Neural cell (in vitro differentiated cells): ENCODE data around the gene RHOA. TPM values are rescaled to one million over a fixed set of nuclear protein-coding genes. Genes with fewer than 3 reads are reported as not detected.

Source experiments
- H2AFZ ChIP-seq: fragments of 200-600, 300-800 bp; sonication (generic), shearing (Covaris generic); 2 replicates; pipeline ENCODE4 v1.6.0; 2014; ENCODE audit warnings: low read depth, mild to moderate bottlenecking, antibody characterized with exemption, low read length, moderate library complexity
- H3F3A ChIP-seq: fragments of 200-600 bp; shearing (Covaris generic); 2 replicates; pipeline ENCODE4 v1.6.1; 2016; ENCODE audit warnings: mild to moderate bottlenecking, moderate library complexity, mixed read lengths, antibody characterized with exemption, low read length; ENCODE audit not compliant: insufficient read depth, poor library complexity, severe bottlenecking
- H3K27ac ChIP-seq: fragments of 200-600, 300-800 bp; sonication (generic), shearing (Covaris generic); 2 replicates; pipeline ENCODE4 v1.5.1; 2014; ENCODE audit warnings: mild to moderate bottlenecking, low read length, moderate library complexity
- H3K27me3 ChIP-seq: fragments of 300-800, 200-600 bp; sonication (generic), shearing (Covaris generic); 2 replicates; pipeline ENCODE4 v1.6.0; 2014; ENCODE audit warnings: mild to moderate bottlenecking, low read depth, low read length, moderate library complexity; ENCODE audit not compliant: insufficient read depth
- H3K36me3 ChIP-seq: fragments of 300-800, 200-600 bp; sonication (generic), shearing (Covaris generic); 2 replicates; pipeline ENCODE4 v1.5.1; 2014; ENCODE audit warnings: mild to moderate bottlenecking, antibody characterized with exemption, low read length, moderate library complexity; ENCODE audit not compliant: insufficient read depth
- H3K4me2 ChIP-seq: fragments of 300-800, 200-600 bp; sonication (generic), shearing (Covaris generic); 2 replicates; pipeline ENCODE4 v1.6.0; 2014; ENCODE audit warnings: mild to moderate bottlenecking, low read length
- H3K4me3 ChIP-seq: fragments of 300-800, 200-600 bp; sonication (generic), shearing (Covaris generic); 2 replicates; pipeline ENCODE4 v1.5.1; 2014; ENCODE audit warnings: mild to moderate bottlenecking, low read length, moderate library complexity
- H3K79me2 ChIP-seq: fragments of 200-600 bp; shearing (Covaris generic); replicated peaks from 2 replicates; pipeline ENCODE4 v1.6.0; 2014; ENCODE audit warnings: mild to moderate bottlenecking, low read length, moderate library complexity; ENCODE audit not compliant: insufficient read depth
- H3K9ac ChIP-seq: fragments of 300-800, 200-600 bp; sonication (generic), shearing (Covaris generic); 2 replicates; pipeline ENCODE4 v1.6.1; 2016; ENCODE audit warnings: mild to moderate bottlenecking, low read length, mixed read lengths
- H3K9me2 ChIP-seq: fragments of 200-600 bp; shearing (Covaris generic); 2 replicates; pipeline ENCODE4 v1.6.1; 2016; ENCODE audit warnings: mild to moderate bottlenecking, low read length, mixed read lengths; ENCODE audit not compliant: insufficient read depth
- H3K9me3 ChIP-seq: fragments of 200-600, 300-800 bp; sonication (generic), shearing (Covaris generic); 2 replicates; pipeline ENCODE4 v1.6.1; 2016; ENCODE audit warnings: mild to moderate bottlenecking, mixed run types, low read length, moderate library complexity, mixed read lengths
- H4K20me1 ChIP-seq: fragments of 200-600 bp; shearing (Covaris generic); 2 replicates; pipeline ENCODE4 v1.6.1; 2016; ENCODE audit warnings: mild to moderate bottlenecking, mixed run types; ENCODE audit not compliant: insufficient read depth
- EP300 ChIP-seq: fragments of 450-650 bp; conservative IDR thresholded peaks from 2 replicates; pipeline ENCODE4 v1.6.1; 2014; ENCODE audit warnings: antibody characterized with exemption, mild to moderate bottlenecking, moderate library complexity; ENCODE audit not compliant: poor library complexity, severe bottlenecking
- EZH2 ChIP-seq: fragments of 200-600, 300-800 bp; shearing (Covaris generic), sonication (generic); IDR thresholded peaks from 2 replicates; pipeline ENCODE4 v1.6.1; 2014; ENCODE audit warnings: antibody characterized with exemption, low read length, borderline replicate concordance, mild to moderate bottlenecking; ENCODE audit not compliant: insufficient read depth, poor library complexity, severe bottlenecking
- MXI1 ChIP-seq: fragments of 450-650 bp; conservative IDR thresholded peaks from 2 replicates; pipeline ENCODE4 v1.6.1; 2014; ENCODE audit warnings: antibody characterized with exemption, mild to moderate bottlenecking; ENCODE audit not compliant: poor library complexity, severe bottlenecking
- POLR2AphosphoS5 ChIP-seq: IDR thresholded peaks from 2 replicates; pipeline ENCODE4 v1.6.1; 2012
- RAD21 ChIP-seq: fragments of 450-650 bp; conservative IDR thresholded peaks from 2 replicates; pipeline ENCODE4 v1.6.1; 2014; ENCODE audit warnings: antibody characterized with exemption, mild to moderate bottlenecking, moderate library complexity
- SMC3 ChIP-seq: fragments of 450-650 bp; conservative IDR thresholded peaks from 2 replicates; pipeline ENCODE4 v1.6.1; 2014; ENCODE audit warnings: antibody characterized with exemption, mild to moderate bottlenecking, moderate library complexity; ENCODE audit not compliant: poor library complexity
- TAF1 ChIP-seq: IDR thresholded peaks from 2 replicates; pipeline ENCODE4 v1.6.1; 2012; ENCODE audit warnings: low read depth
- polyA plus RNA-seq: library from polyadenylated mRNA; depleted of rRNA; stranded (reverse); fragments of >200 nt; gene quantifications from 2 replicates; pipeline ENCODE4 v1.2.3, GENCODE V29; 2014
- TF ChIP-seq, protein P1 (sequence below): fragments of 450-650 bp; IDR thresholded peaks from 2 replicates; pipeline ENCODE4 v1.5.1; 2014; ENCODE audit warnings: antibody characterized with exemption, mild to moderate bottlenecking, moderate library complexity; ENCODE audit not compliant: poor library complexity, severe bottlenecking
- TF ChIP-seq, protein P2 (sequence below): IDR thresholded peaks from 2 replicates; pipeline ENCODE4 v1.6.1; 2012; ENCODE audit warnings: borderline replicate concordance

Gene RHOA
- polyA plus RNA-seq, 1 donor from 2014 or later: 159 TPM

DNA sequence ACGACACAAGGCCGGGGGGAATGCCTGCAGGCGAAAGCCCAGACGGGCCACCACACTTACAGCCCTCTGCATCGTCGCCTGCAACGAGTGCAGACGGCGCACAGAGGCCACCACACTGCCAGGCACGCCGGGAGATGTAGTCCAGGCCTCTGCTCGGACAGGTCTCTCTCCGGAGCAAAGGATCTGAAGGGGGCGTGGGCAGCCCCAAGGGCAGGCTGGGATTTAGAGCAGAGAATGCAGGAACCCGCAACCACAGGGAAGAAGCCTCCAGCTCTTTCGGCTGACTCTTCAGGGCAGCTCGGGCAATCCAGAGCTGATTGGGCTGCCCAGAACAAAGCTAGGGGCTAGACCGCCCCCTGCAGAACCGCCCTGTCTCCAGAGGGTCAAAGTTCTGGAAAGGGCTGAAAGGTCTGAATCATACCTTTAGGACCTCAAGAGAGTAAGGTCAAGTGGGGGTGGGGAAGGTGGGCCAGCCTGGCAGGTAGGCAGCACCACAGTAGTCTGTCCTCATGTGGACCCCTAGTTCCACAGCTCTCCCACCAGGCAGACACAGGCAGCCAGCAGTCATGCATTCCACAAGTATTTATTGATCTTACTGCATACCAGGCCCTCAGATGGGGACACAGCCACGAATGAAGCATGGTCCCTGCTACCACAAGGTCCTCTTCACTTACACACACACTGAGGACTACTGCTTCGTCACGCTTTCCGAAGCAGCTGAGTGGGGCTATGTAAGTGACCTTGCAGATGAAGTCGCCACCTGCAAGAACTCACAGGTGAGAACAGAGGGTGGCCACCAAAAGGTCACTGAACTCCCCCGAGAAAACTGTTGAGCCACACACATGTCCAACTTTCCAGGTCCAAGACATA lies 10.8 kb upstream of the RHOA start, which contains the start of gene AMT:
Gene AMT, minus strand, starts transcription at position 95 of the 870 bp plus-strand sequence. Its CDS starts 23 bp downstream, at position 72.
- H3K9ac ChIP-seq: no peak within 1 kb of the TSS
- H3K79me2 ChIP-seq: no peaks in the 10 kb centered on the region
- H3K27me3 ChIP-seq: no peaks in the 10 kb centered on the region
- no peak within 1 kb of the TSS for H3K27ac ChIP-seq
- no peaks in the 10 kb centered on the region for H3K9me3 ChIP-seq
- no peak within 1 kb of the TSS for H3K4me2 ChIP-seq
- H2AFZ ChIP-seq: no peak within 1 kb of the TSS
- H4K20me1 ChIP-seq: no peaks in the 10 kb centered on the region
- H3K36me3 ChIP-seq: no peaks in the 10 kb centered on the region
- peak within 1 kb of the TSS; percentile 29 for H3K4me3 ChIP-seq
- TF ChIP-seq, protein P1, sequence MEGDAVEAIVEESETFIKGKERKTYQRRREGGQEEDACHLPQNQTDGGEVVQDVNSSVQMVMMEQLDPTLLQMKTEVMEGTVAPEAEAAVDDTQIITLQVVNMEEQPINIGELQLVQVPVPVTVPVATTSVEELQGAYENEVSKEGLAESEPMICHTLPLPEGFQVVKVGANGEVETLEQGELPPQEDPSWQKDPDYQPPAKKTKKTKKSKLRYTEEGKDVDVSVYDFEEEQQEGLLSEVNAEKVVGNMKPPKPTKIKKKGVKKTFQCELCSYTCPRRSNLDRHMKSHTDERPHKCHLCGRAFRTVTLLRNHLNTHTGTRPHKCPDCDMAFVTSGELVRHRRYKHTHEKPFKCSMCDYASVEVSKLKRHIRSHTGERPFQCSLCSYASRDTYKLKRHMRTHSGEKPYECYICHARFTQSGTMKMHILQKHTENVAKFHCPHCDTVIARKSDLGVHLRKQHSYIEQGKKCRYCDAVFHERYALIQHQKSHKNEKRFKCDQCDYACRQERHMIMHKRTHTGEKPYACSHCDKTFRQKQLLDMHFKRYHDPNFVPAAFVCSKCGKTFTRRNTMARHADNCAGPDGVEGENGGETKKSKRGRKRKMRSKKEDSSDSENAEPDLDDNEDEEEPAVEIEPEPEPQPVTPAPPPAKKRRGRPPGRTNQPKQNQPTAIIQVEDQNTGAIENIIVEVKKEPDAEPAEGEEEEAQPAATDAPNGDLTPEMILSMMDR: no peak
- TF ChIP-seq SMC3: no peak
- TF ChIP-seq MXI1: no peak
- no peak for TF ChIP-seq EP300
- TF ChIP-seq, protein P2, sequence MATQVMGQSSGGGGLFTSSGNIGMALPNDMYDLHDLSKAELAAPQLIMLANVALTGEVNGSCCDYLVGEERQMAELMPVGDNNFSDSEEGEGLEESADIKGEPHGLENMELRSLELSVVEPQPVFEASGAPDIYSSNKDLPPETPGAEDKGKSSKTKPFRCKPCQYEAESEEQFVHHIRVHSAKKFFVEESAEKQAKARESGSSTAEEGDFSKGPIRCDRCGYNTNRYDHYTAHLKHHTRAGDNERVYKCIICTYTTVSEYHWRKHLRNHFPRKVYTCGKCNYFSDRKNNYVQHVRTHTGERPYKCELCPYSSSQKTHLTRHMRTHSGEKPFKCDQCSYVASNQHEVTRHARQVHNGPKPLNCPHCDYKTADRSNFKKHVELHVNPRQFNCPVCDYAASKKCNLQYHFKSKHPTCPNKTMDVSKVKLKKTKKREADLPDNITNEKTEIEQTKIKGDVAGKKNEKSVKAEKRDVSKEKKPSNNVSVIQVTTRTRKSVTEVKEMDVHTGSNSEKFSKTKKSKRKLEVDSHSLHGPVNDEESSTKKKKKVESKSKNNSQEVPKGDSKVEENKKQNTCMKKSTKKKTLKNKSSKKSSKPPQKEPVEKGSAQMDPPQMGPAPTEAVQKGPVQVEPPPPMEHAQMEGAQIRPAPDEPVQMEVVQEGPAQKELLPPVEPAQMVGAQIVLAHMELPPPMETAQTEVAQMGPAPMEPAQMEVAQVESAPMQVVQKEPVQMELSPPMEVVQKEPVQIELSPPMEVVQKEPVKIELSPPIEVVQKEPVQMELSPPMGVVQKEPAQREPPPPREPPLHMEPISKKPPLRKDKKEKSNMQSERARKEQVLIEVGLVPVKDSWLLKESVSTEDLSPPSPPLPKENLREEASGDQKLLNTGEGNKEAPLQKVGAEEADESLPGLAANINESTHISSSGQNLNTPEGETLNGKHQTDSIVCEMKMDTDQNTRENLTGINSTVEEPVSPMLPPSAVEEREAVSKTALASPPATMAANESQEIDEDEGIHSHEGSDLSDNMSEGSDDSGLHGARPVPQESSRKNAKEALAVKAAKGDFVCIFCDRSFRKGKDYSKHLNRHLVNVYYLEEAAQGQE: no peak
- no peak for TF ChIP-seq TAF1
- no peak for TF ChIP-seq RAD21
- no peak for TF ChIP-seq POLR2AphosphoS5
- no peak for TF ChIP-seq EZH2
- H3F3A ChIP-seq: no peaks in the 10 kb centered on the region
- H3K9me2 ChIP-seq: no peaks in the 10 kb centered on the region

DNA sequence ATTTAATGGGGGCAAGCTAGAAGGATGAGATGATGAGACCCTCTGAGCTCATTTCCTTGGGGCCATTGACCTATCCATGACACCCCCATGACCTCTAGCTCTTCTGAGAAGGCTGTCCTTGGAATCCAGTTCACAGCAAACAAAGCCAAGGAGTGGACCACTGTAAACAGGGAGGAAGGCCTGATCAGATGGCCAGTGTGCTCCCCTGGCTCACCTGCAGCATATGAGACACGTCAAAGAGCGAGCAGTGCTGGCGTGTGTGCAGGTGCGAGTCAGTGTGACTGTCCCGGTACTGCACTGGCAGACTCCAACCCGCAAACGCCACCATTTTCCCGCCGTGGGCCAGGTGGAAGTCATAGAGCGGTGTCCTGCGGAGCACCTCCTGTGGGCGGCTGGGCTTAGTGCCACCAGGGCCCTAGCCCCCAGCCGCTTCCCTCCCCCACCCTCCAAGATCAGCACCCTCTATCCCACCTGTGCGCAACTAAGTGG lies 10.2 kb upstream of the RHOA start:
- no peak overlapping the region for H3K9ac ChIP-seq
- H3K36me3 ChIP-seq: no peaks in the 10 kb centered on the region
- no peaks in the 10 kb centered on the region for H3K9me2 ChIP-seq
- H2AFZ ChIP-seq: no peak overlapping the region
- H3K4me2 ChIP-seq: no peak overlapping the region
- H3K4me3 ChIP-seq: peak overlapping the region; percentile 29
- no peaks in the 10 kb centered on the region for H3F3A ChIP-seq
- TF ChIP-seq POLR2AphosphoS5: no peak
- TF ChIP-seq MXI1: no peak
- TF ChIP-seq TAF1: no peak
- no peak for TF ChIP-seq RAD21
- TF ChIP-seq, protein P2: no peak
- no peak for TF ChIP-seq EZH2
- TF ChIP-seq EP300: no peak
- TF ChIP-seq SMC3: no peak
- TF ChIP-seq, protein P1: no peak
- H3K9me3 ChIP-seq: no peaks in the 10 kb centered on the region
- no peak overlapping the region for H3K27ac ChIP-seq
- no peaks in the 10 kb centered on the region for H3K27me3 ChIP-seq
- no peaks in the 10 kb centered on the region for H4K20me1 ChIP-seq
- H3K79me2 ChIP-seq: no peaks in the 10 kb centered on the region
